ENCODE measurements around the gene MRAS. TPM values are rescaled to one million over a fixed set of nuclear protein-coding genes. Genes with fewer than 3 reads are reported as not detected.

Gene MRAS
- total RNA-seq, 1 donor from 2014 or later = 5.9 TPM

- H3K27me3 Mint-ChIP-seq (ENCODE audit: unreplicated experiment) = peaks cover 3% of the 10 kb centered on the region
- H3K27ac Mint-ChIP-seq (ENCODE audit: unreplicated experiment) = no peak overlapping the region
- no peak overlapping the region for H3K4me3 Mint-ChIP-seq (ENCODE audit: unreplicated experiment)
- no peaks in the 10 kb centered on the region for H3K36me3 Mint-ChIP-seq (ENCODE audit: low read depth, unreplicated experiment)
- no peak for DNase-seq (ENCODE audit: low spot score)
- no peaks in the 10 kb centered on the region for H3K9me3 Mint-ChIP-seq (ENCODE audit: unreplicated experiment)
- TF ChIP-seq CTCF (IDR thresholded peaks at IDR 0.05; ENCODE audit: unreplicated experiment) = no peak
- H3K4me1 Mint-ChIP-seq (ENCODE audit: unreplicated experiment) = peaks cover 7% of the 10 kb centered on the region
Measured at GRCh38 chr3:138326866-138327595, 21.3 kb upstream of the MRAS start.

GRCh38 chr3:138327831-138328230, 20.5 kb upstream of the MRAS start:
- Mint-ChIP-seq H3K27me3 (ENCODE audit: unreplicated experiment) (peaks cover 3% of the 10 kb centered on the region), H3K36me3 (ENCODE audit: low read depth, unreplicated experiment) (no peaks in the 10 kb centered on the region), H3K4me3 (ENCODE audit: unreplicated experiment) (no peak overlapping the region), H3K4me1 (ENCODE audit: unreplicated experiment) (peaks cover 3% of the 10 kb centered on the region), H3K9me3 (ENCODE audit: unreplicated experiment) (no peaks in the 10 kb centered on the region), H3K27ac (ENCODE audit: unreplicated experiment) (no peak overlapping the region)
- no peak for DNase-seq (ENCODE audit: low spot score)
- TF ChIP-seq CTCF (IDR thresholded peaks at IDR 0.05; ENCODE audit: unreplicated experiment) = no peak

GRCh38 chr3:138328341-138328740, 20.0 kb upstream of the MRAS start:
- peaks cover 3% of the 10 kb centered on the region for H3K27me3 Mint-ChIP-seq (ENCODE audit: unreplicated experiment)
- H3K4me3 Mint-ChIP-seq (ENCODE audit: unreplicated experiment) = peak overlapping the region; percentile 30
- no peak for DNase-seq (ENCODE audit: low spot score)

GRCh38 chr3:138329127-138329983, 19.0 kb upstream of the MRAS start, which contains the start of gene NME9:
Gene NME9, minus strand, starts transcription at chr3:138329851. Its CDS starts 516 bp downstream, at chr3:138329335.
- H3K9me3 Mint-ChIP-seq (ENCODE audit: unreplicated experiment) = no peaks in the 10 kb centered on the region
- peak within 1 kb of the TSS; percentile 91 for H3K4me3 Mint-ChIP-seq (ENCODE audit: unreplicated experiment)
- peaks cover 1% of the 10 kb centered on the region for H3K27me3 Mint-ChIP-seq (ENCODE audit: unreplicated experiment)
- H3K4me1 Mint-ChIP-seq (ENCODE audit: unreplicated experiment) = peaks cover 3% of the 10 kb centered on the region
- no peak for TF ChIP-seq CTCF (IDR thresholded peaks at IDR 0.05; ENCODE audit: unreplicated experiment)
- peak within 1 kb of the TSS; percentile 24 for H3K27ac Mint-ChIP-seq (ENCODE audit: unreplicated experiment)
- peak; percentile 94 for DNase-seq (ENCODE audit: low spot score)
- no peaks in the 10 kb centered on the region for H3K36me3 Mint-ChIP-seq (ENCODE audit: low read depth, unreplicated experiment)

More at GRCh38 chr3:138328341-138328740, 20.0 kb upstream of the MRAS start:
- Mint-ChIP-seq H3K4me1 (ENCODE audit: unreplicated experiment) (peaks cover 3% of the 10 kb centered on the region), H3K9me3 (ENCODE audit: unreplicated experiment) (no peaks in the 10 kb centered on the region), H3K36me3 (ENCODE audit: low read depth, unreplicated experiment) (no peaks in the 10 kb centered on the region), H3K27ac (ENCODE audit: unreplicated experiment) (no peak overlapping the region)
- TF ChIP-seq CTCF (IDR thresholded peaks at IDR 0.05; ENCODE audit: unreplicated experiment) = no peak

- H3K4me3 Mint-ChIP-seq (ENCODE audit: unreplicated experiment) = peak overlapping the region; percentile 91
- peaks cover under 1% of the 10 kb centered on the region for H3K27me3 Mint-ChIP-seq (ENCODE audit: unreplicated experiment)
- H3K4me1 Mint-ChIP-seq (ENCODE audit: unreplicated experiment) = peaks cover 3% of the 10 kb centered on the region
- H3K9me3 Mint-ChIP-seq (ENCODE audit: unreplicated experiment) = no peaks in the 10 kb centered on the region
- H3K27ac Mint-ChIP-seq (ENCODE audit: unreplicated experiment) = peak overlapping the region; percentile 5
- TF ChIP-seq CTCF (IDR thresholded peaks at IDR 0.05; ENCODE audit: unreplicated experiment) = no peak
- DNase-seq (ENCODE audit: low spot score) = no peak
- no peaks in the 10 kb centered on the region for H3K36me3 Mint-ChIP-seq (ENCODE audit: low read depth, unreplicated experiment)
Measured at GRCh38 chr3:138329984-138330293, 18.4 kb upstream of the MRAS start.

All from endothelial cell (in vitro differentiated cells).